ENCODE measurements around the gene PTPMT1.

- TF ChIP-seq, protein P1, sequence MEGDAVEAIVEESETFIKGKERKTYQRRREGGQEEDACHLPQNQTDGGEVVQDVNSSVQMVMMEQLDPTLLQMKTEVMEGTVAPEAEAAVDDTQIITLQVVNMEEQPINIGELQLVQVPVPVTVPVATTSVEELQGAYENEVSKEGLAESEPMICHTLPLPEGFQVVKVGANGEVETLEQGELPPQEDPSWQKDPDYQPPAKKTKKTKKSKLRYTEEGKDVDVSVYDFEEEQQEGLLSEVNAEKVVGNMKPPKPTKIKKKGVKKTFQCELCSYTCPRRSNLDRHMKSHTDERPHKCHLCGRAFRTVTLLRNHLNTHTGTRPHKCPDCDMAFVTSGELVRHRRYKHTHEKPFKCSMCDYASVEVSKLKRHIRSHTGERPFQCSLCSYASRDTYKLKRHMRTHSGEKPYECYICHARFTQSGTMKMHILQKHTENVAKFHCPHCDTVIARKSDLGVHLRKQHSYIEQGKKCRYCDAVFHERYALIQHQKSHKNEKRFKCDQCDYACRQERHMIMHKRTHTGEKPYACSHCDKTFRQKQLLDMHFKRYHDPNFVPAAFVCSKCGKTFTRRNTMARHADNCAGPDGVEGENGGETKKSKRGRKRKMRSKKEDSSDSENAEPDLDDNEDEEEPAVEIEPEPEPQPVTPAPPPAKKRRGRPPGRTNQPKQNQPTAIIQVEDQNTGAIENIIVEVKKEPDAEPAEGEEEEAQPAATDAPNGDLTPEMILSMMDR (IDR thresholded peaks at IDR 0.05): no peak
- TF ChIP-seq POLR2A (IDR thresholded peaks at IDR 0.05): no peak
These were observed 49.2 kb upstream of the PTPMT1 start for GRCh38 chr11:47516155-47516554.

All from right lobe of liver (tissue), 4 donors.